ENCODE data around the gene MAGI1.
"Not testable (repeated sequence)": the region's sequence is repeated elsewhere in the genome, so short reads cannot be mapped to it uniquely, and the experiment has no call there.

Gene MAGI1

GRCh38 chr3:65569129-65569528, 469.6 kb downstream of the MAGI1 start:
- Histone ChIP-seq H3K27ac (no peak overlapping the region), H3K4me1 (peaks cover 0 to 57% (median 9%) of the 10 kb centered on the region in 4 donors), H3K9me3 (peaks cover 0 to 5% (median 0%) of the 10 kb centered on the region in 3 donors), H3K27me3 (no peaks in the 10 kb centered on the region), H3K36me3 (no peaks in the 10 kb centered on the region), H3K4me3 (no peak overlapping the region)
- no peak for TF ChIP-seq CTCF (IDR thresholded peaks at IDR 0.05)
- intact Hi-C loops (cut with DNase I; ENCODE audit: low total_unique reads) = no loop called here
- DNase-seq = no peak

- Histone ChIP-seq H3K9me3 (peaks cover 0 to 1% (median 0%) of the 10 kb centered on the region in 3 donors), H3K27me3 (no peaks in the 10 kb centered on the region), H3K36me3 (no peaks in the 10 kb centered on the region), H3K27ac (no peak overlapping the region), H3K4me1 (peaks cover 0 to 63% (median 9%) of the 10 kb centered on the region in 4 donors), H3K4me3 (peak overlapping the region in 1 of 2 donors; percentile 4)
- no peak for TF ChIP-seq CTCF (IDR thresholded peaks at IDR 0.05)
- no peak for DNase-seq
- intact Hi-C loops (cut with DNase I; ENCODE audit: low total_unique reads) = no loop called here
Observed at GRCh38 chr3:65568497-65568896, 470.2 kb downstream of the MAGI1 start.

GRCh38 chr3:65565744-65566143, 473.0 kb downstream of the MAGI1 start:
- H3K36me3 ChIP-seq; H3K9me3 ChIP-seq; DNase-seq; H3K4me3 ChIP-seq; H3K27ac ChIP-seq; intact Hi-C loops (cut with DNase I; ENCODE audit: low total_unique reads); H3K27me3 ChIP-seq: not testable (repeated sequence)
- H3K4me1 ChIP-seq = peaks cover 0 to 58% (median 9%) of the 10 kb centered on the region in 4 donors

GRCh38 chr3:65564483-65564882, 474.2 kb downstream of the MAGI1 start:
- Histone ChIP-seq H3K4me1 (peaks cover 0 to 53% (median 9%) of the 10 kb centered on the region in 4 donors), H3K27ac (no peak overlapping the region), H3K4me3 (no peak overlapping the region), H3K27me3 (no peaks in the 10 kb centered on the region), H3K9me3 (no peaks in the 10 kb centered on the region), H3K36me3 (no peaks in the 10 kb centered on the region)
- no peak for DNase-seq
- intact Hi-C loops (cut with DNase I; ENCODE audit: low total_unique reads) = no loop called here
- TF ChIP-seq CTCF (IDR thresholded peaks at IDR 0.05) = no peak

- TF ChIP-seq CTCF (IDR thresholded peaks at IDR 0.05) = no peak
- intact Hi-C loops (cut with DNase I; ENCODE audit: low total_unique reads) = no loop called here
Observed at GRCh38 chr3:65563861-65564260, 474.9 kb downstream of the MAGI1 start.

GRCh38 chr3:65562447-65562846, 476.3 kb downstream of the MAGI1 start:
- no peaks in the 10 kb centered on the region for H3K36me3 ChIP-seq
- peaks cover 0 to 33% (median 4%) of the 10 kb centered on the region in 4 donors for H3K4me1 ChIP-seq
- DNase-seq = no peak
- no peak overlapping the region for H3K4me3 ChIP-seq
- intact Hi-C loops (cut with DNase I; ENCODE audit: low total_unique reads) = no loop called here
- no peak for TF ChIP-seq CTCF (IDR thresholded peaks at IDR 0.05)
- H3K27me3 ChIP-seq = no peaks in the 10 kb centered on the region
- H3K9me3 ChIP-seq = no peaks in the 10 kb centered on the region
- no peak overlapping the region for H3K27ac ChIP-seq

More at GRCh38 chr3:65563861-65564260, 474.9 kb downstream of the MAGI1 start:
- Histone ChIP-seq H3K27me3 (no peaks in the 10 kb centered on the region), H3K27ac (no peak overlapping the region), H3K4me1 (peaks cover 0 to 47% (median 9%) of the 10 kb centered on the region in 4 donors), H3K4me3 (no peak overlapping the region), H3K9me3 (no peaks in the 10 kb centered on the region), H3K36me3 (no peaks in the 10 kb centered on the region)
- DNase-seq = no peak

Data from tibial artery (tissue), 4 donors.